ENCODE results near the gene FGF2.

The FGF2 gene

DNA sequence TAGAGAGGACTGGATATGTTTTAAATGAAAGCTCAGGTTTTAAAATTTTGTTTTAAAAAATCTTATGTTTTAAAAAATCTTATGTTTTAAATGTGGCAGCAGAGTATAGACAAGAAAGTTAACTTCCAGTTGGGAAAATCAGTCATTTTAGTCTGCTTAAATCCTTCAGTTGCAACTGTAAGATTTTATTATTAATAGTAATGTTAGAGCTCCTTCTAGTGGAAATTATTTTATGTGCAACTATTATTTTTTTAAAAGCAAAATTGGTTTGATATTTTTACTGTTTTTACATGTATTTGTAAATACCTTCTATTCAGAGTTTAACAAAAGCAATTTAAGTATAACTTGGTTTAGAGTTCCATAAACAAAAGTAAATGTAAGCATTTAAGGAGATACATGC lies 104.2 kb downstream of the FGF2 start:
- DNase-seq (ENCODE audit: low read depth), result no peak

DNA sequence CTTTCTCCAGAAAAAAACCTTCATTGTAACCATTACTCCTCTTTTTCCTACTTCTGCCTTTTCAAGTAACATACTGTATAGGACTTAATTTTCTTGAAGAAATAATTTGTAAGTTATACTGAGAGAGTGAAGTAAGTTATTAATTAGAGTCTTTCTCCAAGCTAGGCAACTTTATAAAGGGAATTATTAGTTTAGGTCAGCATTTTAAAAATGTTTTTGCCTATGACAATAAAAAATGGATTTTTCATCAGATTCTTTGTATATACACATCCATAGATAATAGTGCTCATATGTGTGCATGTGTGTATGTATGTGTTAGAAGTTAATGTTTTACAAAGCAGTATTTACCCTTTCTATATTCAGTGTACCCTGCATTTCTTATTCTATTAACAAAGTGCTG lies 106.1 kb downstream of the FGF2 start:
- no peak for DNase-seq (ENCODE audit: low read depth)

DNA sequence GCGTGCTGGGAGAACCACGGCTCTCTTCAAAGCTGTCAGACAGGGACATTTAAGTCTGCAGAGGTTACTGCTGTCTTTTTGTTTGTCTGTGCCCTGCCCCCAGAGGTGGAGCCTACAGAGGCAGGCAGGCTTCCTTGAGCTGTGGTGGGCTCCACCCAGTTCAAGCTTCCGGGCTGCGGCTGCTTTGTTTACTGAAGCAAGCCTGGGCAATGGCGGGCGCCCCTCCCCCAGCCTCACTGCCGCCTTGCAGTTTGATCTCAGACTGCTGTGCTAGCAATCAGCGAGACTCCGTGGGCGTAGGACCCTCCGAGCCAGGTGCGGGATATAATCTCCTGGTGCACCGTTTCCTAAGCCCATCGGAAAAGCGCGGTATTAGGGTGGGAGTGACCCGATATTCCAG lies 118.5 kb downstream of the FGF2 start:
- DNase-seq (ENCODE audit: low read depth), result peak; percentile 22

DNA sequence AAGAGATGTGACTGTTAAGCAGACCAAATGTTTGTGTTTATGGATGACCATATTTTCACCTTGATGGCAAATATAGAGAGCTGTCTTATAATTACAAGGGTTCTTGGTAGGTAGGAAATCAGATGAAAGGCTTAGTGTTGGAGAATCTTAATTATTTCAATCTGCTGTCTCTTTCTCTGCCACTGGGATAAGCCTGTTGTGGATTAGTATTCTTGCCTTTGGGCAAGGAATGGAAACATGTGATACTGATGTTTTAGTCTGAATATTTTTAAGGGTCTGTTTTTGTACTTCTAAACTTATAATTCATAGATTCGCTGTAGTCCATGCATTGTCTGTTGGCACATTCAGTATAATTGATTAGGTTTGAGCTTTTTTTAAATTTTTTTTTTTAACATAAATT lies 119.5 kb downstream of the FGF2 start:
- no peak for DNase-seq (ENCODE audit: low read depth)
